B cell (primary cell): Measurements from ENCODE around the gene DHRS7B.

Experiments used
- EZH2 ChIP-seq: IDR thresholded peaks from 2 replicates; pipeline ENCODE4 v1.6.1; 2012; ENCODE audit warnings: borderline replicate concordance, low read depth, mild to moderate bottlenecking, moderate library complexity, low read length; ENCODE audit not compliant: insufficient read depth, poor library complexity, severe bottlenecking
- TF ChIP-seq, protein P1 (sequence below): fragments of 200-600 bp; IDR thresholded peaks from one replicate; pipeline ENCODE4 v1.8.0; 2022; ENCODE audit warnings: antibody characterized with exemption, mild to moderate bottlenecking

- TF ChIP-seq, protein P1, sequence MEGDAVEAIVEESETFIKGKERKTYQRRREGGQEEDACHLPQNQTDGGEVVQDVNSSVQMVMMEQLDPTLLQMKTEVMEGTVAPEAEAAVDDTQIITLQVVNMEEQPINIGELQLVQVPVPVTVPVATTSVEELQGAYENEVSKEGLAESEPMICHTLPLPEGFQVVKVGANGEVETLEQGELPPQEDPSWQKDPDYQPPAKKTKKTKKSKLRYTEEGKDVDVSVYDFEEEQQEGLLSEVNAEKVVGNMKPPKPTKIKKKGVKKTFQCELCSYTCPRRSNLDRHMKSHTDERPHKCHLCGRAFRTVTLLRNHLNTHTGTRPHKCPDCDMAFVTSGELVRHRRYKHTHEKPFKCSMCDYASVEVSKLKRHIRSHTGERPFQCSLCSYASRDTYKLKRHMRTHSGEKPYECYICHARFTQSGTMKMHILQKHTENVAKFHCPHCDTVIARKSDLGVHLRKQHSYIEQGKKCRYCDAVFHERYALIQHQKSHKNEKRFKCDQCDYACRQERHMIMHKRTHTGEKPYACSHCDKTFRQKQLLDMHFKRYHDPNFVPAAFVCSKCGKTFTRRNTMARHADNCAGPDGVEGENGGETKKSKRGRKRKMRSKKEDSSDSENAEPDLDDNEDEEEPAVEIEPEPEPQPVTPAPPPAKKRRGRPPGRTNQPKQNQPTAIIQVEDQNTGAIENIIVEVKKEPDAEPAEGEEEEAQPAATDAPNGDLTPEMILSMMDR, result no peak
- no peak for TF ChIP-seq EZH2
Observed at GRCh38 chr17:21096874-21097273, 29.9 kb upstream of the DHRS7B start.
